GM08714 (cell line): ENCODE data around the gene BEST3.
"Not testable (repeated sequence)": the region's sequence is repeated elsewhere in the genome, so short reads cannot be mapped to it uniquely, and the experiment has no call there.

ENCODE experiments used
- H3K4me3 ChIP-seq: fragments of 200-500 bp; sonication (Bioruptor generic); 2 replicates; pipeline ENCODE4 v1.5.1; 2014; ENCODE audit warnings: mild to moderate bottlenecking, low read length, inconsistent platforms
- ZNF274 ChIP-seq: IDR thresholded peaks from 2 replicates; pipeline ENCODE4 v1.6.1; 2012; ENCODE audit warnings: mild to moderate bottlenecking, low read depth, low read length

Gene BEST3

GRCh38 chr12:69671597-69671996 is 27.5 kb downstream of the BEST3 start:
- TF ChIP-seq ZNF274: no peak

DNA sequence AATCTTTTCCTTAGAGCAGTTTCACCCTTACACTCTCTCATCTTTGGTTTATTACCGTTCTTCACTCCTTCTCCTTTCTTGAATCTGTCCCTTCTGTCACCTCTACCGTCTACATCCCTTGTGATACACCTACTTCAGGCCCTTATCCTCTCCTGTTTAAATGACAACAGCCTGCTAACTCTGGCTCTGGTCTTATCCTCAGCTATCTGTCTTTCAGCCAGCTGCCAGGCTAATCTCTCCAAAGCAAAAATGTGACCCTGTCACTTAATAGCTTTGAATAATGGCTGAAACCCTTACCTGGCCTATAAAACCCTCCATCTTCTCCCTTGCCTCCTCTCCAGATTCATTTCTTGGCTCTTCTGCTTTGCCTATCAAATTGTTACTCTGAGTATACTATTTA is 32.3 kb downstream of the BEST3 start:
- no peak for TF ChIP-seq ZNF274
- no peak overlapping the region for H3K4me3 ChIP-seq

More at GRCh38 chr12:69671597-69671996, 27.5 kb downstream of the BEST3 start:
- H3K4me3 ChIP-seq: no peak overlapping the region

DNA sequence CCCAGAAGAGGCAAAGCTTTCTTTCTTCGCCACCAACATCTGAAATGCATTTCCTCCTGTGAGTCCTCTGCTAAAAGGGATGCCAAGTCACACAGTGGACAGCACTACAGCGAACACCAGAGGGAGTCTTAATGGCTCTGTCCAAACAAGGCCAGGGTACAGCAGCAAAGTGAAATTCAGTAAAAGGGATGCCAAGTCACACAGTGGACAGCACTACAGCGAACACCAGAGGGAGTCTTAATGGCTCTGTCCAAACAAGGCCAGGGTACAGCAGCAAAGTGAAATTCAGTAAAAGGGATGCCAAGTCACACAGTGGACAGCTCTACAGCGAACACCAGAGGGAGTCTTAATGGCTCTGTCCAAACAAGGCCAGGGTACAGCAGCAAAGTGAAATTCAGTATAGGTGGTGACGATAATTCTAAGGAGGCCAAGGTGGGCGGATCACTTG is 34.1 kb downstream of the BEST3 start:
- H3K4me3 ChIP-seq: not testable (repeated sequence)

- no peak for TF ChIP-seq ZNF274
- no peak overlapping the region for H3K4me3 ChIP-seq
Measured at GRCh38 chr12:69663726-69664125, 35.4 kb downstream of the BEST3 start.

DNA sequence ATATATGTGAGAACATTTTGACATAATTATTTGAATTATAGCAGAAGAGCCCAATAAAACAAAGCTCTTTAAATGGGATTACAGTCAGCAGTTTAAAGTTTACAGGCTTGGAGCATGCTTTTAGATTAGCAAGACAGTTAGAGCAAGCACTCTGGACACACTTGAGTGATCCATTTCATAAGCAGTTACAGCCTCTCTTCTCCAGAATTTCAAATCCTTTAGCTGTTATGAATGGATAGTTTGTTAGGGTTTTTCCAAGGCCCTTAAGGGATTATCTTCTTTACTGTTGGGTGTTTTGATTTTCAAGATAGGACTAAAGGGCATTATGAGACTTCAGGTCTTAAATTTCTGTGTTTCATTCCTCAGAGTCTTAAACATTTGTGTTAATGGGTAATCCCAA is 36.3 kb downstream of the BEST3 start:
- H3K4me3 ChIP-seq: no peak overlapping the region
- TF ChIP-seq ZNF274: no peak

DNA sequence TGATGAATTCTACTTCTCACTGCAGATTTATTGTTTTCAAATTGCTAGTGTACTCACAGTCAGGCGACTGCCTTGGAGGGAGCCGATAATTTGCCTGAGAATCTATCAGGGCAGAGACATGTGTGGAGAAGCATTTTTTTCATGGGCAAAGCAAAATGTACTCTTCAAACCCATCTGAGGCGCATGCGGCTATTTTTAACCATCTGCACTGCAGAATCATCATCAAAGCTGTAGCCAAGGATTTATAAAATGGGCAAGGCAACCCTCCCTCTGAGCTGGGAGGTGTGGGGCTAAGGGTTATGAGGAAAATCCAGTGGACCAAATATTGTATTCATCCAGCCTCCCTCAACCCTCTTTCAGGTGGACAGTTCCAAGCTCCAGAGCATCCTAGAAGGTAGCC is 37.7 kb downstream of the BEST3 start:
- no peak overlapping the region for H3K4me3 ChIP-seq
- TF ChIP-seq ZNF274: no peak

DNA sequence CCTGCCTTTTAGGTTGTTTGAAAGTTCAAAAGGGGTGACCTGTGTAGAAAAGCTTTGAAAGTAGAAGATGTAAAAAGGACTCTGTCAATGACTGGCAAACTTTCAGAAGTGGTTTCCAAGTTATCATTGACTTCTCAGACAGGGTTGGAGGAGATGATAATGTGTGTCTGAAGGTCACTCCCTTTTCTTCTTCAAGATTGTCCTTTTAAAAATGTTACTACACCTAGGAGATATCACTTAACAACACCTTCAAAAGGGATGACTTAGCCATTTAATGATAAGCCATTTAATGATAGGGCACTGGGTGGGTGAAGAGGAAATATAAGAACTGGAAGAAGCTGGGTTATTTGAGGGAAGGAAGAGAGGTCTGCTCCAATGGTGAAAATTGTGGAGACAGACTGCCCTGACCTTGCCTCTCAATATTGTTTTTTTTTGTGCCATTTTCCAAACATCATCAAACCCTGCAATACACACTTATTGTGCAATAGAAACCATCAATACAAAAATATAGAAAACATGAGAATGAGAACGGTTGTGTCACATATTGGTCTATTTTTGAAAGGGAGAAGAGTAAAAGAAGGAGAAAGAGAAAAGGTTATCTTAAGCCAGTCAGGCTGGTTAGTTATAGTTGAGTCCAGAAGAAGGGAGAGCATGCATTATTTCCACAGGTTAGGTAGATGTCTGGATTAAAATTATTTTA is 38.8 kb downstream of the BEST3 start:
- no peak overlapping the region for H3K4me3 ChIP-seq
- no peak for TF ChIP-seq ZNF274

- no peak for TF ChIP-seq ZNF274
- no peak overlapping the region for H3K4me3 ChIP-seq
Measured at GRCh38 chr12:69658203-69658602, 40.9 kb downstream of the BEST3 start.

DNA sequence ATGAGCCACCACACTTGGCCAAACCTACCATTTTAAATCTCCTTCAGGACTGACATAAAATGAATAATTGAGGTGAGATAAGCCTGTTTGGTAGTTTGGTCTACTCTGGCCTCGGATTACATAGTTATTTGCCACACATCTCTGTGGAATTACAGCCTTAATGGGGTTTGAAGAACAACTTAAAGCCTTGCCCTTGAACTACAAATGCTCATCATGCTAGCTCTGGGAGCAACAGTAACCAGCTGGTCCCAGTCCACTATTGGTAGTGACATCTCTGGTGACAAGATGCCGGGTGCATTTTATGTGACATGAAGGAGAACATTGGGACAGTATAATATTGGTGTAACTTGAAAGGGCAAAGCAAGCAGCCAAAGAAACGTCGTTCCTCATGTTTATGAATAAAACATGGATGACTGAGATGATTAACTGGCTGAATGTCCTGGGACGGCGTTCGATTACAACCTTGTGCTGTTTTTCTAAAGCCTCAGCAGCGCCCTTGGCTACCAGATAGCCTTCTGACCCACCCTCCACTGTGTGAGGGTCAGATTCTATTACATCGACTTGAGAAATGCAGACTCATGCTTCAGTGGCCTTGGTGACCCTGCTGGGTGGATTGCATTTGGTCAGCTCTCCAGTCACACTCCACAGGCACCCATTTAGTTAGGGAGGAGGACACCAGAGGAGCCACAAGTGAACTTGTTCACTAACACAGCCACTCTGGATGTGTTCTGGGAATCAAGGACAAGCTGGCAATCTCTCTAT is 41.5 kb downstream of the BEST3 start:
- H3K4me3 ChIP-seq: no peak overlapping the region
- no peak for TF ChIP-seq ZNF274

GRCh38 chr12:69655616-69656340 is 43.3 kb downstream of the BEST3 start:
- TF ChIP-seq ZNF274: no peak
- no peak overlapping the region for H3K4me3 ChIP-seq

- no peak for TF ChIP-seq ZNF274
- H3K4me3 ChIP-seq: no peak overlapping the region
Measured at GRCh38 chr12:69653703-69654102, 45.4 kb downstream of the BEST3 start.

DNA sequence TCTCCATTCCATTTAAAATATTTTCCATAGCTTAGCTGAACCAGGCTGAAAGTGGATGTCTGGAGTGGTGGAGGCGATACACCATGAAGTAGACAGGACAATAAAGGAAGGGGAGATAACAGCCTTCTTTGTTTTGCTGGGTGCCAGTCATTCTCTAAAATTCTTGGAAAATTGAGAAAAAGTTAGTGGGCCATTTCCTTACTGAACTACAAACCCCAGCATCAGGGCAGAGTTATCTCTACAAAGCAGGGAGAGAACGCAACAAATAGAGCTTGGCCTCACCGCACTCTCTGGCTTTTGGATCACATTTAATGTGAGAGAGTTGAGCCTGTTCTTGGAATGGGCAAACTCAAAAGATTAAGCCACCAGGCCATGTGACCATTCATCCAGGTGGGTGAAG is 47.2 kb downstream of the BEST3 start:
- TF ChIP-seq ZNF274: no peak
- no peak overlapping the region for H3K4me3 ChIP-seq

DNA sequence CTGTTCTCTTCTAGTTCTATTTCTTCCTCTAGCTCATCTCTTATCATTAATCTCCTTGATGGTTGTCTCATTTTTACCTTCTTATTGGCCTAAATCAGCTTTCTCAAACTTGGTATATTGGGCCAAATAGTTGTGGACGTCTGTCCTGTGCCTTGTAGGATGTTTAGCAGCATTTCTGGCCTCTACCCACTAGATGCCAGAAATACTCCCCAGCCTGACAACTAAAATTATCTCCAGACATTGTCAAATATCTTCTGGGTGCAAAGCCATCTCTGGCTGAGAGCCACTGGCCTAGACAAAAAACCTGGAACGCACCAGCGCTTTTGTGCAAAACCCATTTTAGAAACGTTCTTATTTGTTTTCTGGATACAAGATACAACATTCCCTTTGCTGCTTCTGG is 49.6 kb downstream of the BEST3 start:
- TF ChIP-seq ZNF274: no peak
- no peak overlapping the region for H3K4me3 ChIP-seq

GRCh38 chr12:69648476-69648875 is 50.6 kb downstream of the BEST3 start:
- TF ChIP-seq ZNF274: no peak
- H3K4me3 ChIP-seq: no peak overlapping the region

GRCh38 chr12:69647178-69647577 is 51.9 kb downstream of the BEST3 start:
- no peak overlapping the region for H3K4me3 ChIP-seq
- TF ChIP-seq ZNF274: no peak
